ENCODE measurements around the gene BLVRB.
"Not testable (repeated sequence)": the region's sequence is repeated elsewhere in the genome, so short reads cannot be mapped to it uniquely, and the experiment has no call there.

BLVRB gene

DNA sequence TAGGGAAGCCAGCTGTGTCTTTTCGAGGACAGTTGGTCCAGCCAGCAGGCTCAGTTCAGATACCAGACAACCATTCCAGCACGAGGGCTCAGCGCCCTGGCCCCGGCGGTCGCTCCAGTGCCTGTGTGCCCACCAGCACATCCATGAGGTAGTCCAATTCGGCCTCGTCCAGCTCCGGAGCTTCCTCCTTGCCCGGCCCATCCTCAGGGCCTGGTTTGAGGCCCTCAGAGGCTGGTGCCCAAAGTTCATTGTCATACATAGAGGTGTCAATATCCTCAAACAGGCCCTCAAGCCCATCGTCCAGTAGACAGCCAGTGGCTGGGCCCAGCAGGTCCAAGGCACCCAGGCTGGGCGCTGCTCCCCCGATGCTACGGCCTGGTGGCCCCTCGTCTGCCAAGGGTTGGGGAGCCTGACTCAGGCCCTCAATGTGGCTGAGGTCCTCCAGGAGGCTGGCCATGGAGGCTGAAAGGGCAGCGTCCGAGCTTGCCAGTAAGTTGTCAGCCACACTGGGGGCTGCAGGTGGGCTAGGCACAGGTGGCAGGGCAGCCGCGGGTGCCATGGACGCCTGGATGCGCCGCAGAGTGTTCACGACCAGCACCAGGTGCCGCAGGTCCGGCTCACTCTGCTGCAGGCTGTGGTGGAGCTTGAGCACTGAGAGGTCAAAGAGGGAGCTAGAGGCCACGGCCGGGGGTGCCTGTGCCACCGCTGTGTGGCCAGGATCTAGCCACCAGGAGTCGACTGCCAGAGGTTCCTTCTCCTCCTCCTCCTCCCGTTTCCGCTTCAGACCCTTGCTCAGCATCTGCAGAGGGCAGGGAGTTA lies 42.6 kb downstream of the BLVRB start:
- DNase-seq (ENCODE audit: low spot score), result no peak

DNA sequence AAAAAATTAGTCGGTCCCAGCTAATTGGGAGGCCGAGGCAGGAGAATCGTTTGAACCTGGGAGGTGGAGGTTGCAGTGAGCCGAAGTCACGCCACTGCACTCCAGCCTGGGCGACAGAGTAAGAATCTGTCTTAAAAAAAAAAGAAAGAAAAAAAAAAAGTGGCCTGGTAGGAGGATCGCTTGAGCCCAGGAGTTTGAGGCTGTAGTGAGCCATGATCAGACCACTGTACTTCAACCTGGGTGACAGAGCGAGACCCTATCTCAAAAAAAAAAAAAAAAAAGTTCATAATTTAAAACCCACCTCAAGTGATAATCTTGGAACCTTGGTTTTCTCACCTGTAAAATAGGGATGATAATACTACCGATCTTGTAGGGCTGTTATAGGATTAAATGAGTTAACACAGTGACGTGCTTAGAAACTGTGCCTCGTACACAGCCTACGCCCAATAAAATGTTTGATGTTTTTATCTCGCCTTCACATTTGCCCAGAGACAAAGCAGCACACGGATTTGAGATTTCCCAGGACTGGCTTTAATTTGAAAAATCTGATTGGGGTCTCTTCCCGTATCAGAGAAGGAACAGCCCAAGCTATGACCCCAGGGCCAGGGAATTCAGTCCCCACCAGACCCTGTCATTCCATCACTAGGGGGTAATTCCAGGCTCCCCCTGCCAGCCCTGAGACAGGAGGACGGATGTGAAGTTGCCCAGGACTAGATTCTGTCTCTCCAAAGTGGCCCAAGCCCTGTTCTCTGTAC lies 43.4 kb downstream of the BLVRB start:
- no peak for DNase-seq (ENCODE audit: low spot score)

DNA sequence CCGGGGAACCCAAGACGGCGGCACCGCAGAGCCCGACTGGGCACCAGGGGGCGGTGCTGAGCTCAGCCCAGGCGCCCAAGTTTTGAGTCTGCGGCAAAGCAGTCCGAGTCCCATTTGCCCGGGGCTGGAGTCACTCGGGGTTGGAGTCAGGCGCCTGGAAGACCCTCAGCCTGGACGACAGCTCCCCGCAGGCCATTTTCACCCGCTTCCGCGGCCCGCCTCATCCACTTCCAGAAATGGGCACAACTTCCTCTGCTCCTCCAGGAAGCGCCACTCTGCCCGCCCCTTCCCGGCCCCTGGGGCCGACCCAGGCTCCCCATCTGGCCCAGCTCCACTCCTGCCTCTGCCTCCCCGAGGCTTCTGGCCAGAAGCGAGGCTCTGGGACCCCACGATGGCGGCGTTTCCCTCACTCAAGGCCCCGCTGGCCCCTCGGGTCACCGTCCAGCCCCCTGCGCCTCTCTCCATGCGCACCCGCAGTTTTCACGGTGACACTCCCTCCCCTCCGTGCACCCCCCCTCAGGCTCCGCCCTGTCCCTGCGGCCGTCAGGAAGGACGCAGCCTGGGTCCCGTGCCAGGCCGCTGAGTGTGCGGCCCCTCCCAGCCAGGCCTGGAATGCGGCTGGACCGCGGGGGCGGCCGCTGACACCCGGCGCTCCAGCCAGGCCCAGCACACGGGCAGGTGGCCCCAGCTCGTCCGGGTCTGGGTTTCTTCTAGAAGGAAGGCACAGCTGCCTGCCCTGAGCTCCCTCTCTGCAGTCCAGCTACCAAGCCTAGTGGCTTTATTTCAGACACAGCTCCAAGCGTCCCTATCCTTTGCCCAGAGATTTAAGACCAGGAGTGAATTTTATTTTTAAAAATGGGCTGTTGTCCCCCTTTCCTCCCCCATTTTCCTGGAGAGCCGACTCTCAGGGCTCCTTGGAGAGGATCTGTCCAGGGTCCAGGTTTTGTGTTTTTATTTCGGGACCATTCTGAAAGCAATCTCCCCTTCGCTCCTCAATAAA lies 44.5 kb downstream of the BLVRB start:
- peak; percentile 90 for DNase-seq (ENCODE audit: low spot score)

DNA sequence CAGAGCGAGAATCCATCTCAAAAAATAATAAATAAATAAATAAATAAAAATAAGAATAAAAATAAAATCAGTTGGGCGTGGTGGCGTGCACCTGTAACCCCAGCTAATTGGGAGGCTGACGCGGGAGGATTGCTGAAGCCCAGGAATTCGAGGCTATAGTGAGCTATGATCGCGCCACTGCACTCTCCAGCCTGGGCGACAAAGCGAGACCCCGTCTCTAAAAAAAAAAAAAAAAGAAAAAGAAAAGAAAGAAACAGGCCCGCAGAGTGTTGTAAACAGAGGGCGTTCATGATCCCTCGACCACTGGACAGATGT lies 45.1 kb downstream of the BLVRB start:
- DNase-seq (ENCODE audit: low spot score), result no peak

DNA sequence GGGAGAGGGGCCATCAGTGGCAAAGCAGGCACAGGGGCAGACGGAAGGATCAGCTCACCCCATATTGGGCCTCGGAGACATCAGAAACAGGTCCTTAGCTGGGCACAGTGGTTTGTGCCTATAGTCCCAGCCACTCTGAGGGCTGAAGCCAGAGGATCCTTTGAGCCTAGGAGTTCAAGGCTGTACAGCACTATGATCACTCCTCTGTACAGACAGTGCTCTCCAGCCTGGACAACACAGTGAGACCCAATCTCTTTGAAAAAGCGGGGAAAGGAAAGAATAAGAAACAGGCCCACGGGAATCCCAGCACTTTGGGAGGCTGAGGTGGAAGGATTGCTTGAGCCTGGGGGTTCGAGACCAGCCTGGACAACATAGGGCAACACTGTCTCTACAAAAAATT lies 45.8 kb downstream of the BLVRB start:
- DNase-seq (ENCODE audit: low spot score), result no peak

DNA sequence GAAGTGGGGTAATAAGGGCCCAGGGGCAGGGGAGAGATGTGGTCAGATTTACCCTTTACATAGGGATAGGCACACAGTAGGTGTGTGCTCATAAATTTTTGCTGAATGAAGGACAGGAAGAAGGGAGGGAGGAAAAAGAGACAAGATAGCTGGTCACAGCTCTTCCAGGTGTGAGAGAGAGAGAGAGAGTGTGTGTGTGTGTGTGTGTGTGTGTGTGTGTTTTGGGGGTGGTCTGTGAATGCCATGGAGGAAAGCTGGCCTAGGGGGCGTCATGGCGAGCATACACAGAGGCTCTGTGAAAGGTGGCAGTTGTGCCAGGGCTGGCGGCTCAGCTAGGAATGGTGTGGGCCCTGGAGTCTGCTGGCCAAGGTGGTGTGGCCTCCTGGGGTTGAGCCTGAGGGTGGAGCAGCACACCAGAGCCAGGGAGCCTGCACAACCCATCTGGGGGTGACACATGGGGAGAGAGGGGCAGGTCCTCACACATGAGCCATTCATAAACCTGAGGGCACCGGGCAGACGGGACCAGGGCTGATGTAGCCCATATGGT lies 46.4 kb downstream of the BLVRB start:
- DNase-seq (ENCODE audit: low spot score), result no peak

DNA sequence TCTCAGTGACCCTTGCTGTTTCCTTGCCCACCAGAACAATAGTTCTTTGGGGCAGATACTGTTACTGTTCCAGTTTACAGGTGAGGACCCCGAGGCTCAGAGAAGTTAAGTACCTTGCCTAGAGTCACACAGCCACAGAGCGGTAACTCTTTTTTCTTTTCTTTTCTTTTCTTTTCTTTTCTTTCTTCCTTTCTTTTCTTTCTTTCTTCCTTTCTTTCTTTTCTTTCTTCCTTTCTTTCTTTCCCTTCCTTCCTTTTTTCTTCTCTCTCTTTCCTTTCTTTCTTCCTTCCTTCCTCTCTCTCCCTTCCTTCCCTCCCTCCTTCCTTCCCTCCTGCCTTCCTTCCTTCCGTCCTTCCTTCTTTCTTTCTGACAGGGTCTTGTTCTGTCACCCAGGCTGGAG lies 47.5 kb downstream of the BLVRB start:
- DNase-seq (ENCODE audit: low spot score), result no peak

DNA sequence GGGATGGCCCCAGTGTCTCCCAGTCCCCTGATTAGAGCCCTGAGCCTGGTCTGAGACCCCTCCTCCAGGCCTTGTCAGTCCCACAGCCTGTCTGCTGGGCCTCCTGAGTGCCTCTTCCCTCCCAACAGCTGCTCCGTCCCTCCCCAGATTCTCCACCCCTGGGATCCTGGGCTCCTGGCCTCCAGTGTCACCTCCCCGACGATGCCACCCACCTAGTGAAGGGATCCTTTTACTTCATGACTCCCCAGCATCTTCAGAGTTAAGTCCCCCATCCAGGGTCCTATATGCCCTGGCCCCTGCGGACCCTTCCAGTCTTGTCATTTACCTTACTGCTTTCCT lies 47.9 kb downstream of the BLVRB start:
- DNase-seq (ENCODE audit: low spot score), result no peak

DNA sequence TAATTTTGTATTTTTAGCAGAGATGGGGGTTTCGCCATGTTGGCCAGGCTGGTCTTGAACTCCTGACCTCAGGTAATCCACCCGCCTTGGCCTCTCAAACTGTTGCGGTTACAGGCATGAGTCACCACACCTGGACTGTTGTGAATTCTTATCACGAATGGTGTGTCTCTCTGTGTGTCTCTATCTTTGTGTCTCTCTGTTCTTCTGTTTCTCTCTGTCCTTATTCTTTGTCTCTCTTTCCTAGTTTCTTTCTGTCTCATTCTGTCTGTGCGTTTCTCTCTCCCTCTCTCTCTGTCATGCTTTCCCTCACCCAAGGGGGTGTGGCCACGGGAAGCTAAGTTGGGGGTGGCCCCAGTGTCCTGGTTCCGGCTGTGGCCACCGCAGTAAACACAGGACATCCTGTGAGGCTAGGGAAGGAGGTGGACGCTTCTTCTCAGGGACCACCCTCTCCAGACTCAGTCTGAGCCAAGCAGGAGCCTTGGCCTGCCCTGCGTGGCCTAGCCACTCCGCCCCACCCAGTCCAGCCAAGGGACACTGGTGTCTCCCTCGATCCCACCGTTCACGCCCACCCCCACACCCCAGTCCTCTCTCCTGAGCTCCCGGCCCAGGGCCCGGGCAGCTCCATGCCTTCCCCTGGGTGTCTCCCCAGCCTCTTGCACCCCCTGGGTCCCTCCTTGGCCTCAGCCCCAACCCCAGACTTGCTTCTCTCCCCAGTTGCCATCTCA lies 48.5 kb downstream of the BLVRB start:
- no peak for DNase-seq (ENCODE audit: low spot score)

DNA sequence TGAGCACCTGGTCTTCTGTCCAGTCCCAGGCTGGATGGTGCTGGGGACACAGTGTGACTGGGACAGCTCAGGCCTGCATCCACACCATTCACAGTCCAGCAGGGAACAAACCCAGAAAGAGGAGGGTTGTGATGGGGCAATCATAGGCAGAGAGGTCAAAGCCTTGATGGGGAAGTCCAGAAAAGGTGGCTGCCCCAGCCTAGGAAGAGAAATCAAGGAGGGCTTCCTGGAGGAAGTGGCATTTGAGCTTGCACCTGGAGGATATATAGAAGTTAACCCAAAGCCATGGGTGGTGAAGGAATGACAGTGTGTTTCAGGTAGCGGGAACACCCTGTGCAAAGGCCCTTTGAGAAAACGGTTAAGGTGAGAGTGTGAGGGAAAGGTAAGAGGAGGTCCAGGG lies 49.8 kb downstream of the BLVRB start:
- DNase-seq (ENCODE audit: low spot score), result no peak

DNA sequence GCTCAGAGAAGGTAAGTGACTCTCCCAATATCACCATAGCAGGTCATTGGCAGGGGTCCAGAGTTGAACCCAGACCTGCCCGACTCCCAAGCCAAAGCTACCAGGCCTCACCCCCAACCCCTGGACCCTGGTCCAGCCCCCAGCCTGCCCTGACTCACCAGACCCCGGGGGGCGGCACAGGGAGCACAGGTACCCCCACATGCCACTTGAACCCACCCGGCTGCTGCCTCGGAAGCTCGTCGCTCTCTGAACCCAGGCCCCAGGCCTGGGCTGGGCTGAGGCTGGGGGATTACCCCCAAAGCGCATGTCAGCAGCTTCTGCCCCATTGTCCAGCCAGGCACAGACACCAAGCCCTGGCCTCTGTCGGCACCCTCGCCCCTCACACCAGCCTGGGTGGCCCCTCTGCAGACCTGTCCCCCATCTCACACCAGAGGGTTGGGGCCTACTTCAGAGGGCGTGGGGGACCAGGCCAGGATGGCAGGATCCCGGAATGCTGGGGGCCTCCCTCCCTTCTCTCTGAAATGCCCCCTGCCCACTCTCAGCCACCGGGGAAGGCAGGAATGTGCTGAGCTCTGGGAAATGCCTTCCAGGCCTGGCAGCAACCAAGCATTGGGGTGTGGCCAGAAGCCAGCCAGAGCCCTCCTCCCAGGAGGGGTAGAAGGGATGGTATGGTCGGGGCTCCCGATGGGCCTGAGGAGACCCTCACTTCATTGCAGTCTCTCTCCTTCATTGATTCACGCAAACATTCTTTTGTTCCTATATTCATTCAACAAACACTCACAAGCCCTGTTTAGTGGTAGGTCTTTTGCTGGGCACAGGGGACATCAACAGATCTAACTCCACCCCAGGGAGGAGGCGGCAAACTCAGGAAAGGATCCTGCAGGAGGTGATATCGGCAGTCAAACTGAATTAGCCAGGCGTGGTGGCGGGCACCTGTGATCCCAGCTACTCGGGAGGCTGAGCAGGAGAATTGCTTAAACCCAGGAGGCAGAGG lies 50.7 kb downstream of the BLVRB start:
- DNase-seq (ENCODE audit: low spot score), result no peak

DNA sequence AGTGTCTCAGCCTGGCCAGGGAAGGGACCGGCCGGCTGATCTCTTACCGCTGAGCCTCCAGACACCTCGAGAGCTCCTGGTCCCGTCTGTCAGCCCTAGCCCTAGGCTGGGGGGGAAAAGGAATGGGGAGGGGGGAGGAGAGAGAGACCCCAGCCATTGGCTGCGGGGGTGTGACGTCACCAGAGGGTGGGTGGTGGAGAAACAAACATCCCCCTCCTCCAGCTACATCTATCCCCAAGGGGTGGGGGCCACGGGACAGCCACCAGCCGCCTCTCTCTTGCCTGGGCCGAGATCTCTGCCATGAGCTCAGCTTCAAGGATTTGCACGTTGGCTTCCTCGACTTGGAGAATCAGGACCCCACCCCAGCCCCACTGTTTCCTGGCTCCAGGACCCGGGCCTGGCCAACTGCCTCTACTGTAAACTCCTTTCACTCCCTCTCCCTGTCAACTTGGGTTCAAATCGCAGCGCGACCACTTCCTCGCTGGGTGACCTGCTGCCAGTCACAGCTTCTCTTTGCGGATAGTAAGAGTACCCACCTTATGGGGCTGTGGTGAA lies 52.2 kb downstream of the BLVRB start, which contains the start of gene PRX:
TSS of gene PRX (minus strand) at position 88 of the 555 bp plus-strand sequence. CDS start 5,446 bp downstream, outside the sequence.
- no peak for DNase-seq (ENCODE audit: low spot score)

DNA sequence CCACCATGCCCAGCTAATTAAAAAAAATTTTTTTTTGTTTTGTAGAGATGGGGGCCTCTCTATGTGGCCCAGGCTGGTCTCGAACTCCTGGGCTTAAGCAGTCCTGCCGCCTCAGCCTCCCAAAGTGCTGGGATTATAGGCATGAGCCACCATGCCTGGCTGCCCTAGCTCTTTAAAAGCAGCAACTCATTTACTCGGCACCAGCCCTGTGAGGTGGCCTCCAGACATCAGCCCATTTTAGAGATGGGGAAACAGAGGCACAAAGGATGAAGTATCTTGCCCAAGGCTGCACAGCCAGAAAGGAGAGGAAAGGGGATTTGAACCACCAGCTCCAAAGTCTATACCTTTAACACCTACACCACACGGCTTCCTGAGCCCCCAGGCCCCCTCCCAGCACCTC lies 52.7 kb downstream of the BLVRB start:
- no peak for DNase-seq (ENCODE audit: low spot score)

DNA sequence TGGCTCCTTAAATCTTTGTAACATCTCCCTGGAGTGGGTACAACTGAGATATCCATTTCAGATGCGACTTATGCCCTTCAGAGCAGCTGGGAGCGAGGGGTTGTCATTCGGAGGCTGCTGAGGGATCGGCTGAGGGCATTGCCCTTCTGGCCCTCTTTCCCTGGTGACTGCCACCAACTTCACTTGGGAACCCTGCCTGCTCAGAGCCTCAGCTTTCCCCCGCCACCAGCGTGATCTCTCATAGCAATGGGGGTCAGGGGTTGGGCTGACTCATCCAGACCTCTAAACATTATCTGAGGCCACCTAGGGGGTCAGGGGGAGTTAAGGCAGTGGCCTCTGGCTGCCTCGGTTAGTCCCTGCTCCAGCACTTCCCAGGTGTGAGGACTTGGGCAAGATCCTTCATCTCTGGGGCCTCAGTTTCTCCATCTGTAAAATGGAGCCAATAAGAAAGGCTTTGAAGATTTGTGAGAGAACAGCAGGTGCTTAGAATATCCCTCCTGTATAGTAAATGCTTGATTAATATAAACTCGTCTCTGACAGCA lies 53.5 kb downstream of the BLVRB start:
- no peak for DNase-seq (ENCODE audit: low spot score)

DNA sequence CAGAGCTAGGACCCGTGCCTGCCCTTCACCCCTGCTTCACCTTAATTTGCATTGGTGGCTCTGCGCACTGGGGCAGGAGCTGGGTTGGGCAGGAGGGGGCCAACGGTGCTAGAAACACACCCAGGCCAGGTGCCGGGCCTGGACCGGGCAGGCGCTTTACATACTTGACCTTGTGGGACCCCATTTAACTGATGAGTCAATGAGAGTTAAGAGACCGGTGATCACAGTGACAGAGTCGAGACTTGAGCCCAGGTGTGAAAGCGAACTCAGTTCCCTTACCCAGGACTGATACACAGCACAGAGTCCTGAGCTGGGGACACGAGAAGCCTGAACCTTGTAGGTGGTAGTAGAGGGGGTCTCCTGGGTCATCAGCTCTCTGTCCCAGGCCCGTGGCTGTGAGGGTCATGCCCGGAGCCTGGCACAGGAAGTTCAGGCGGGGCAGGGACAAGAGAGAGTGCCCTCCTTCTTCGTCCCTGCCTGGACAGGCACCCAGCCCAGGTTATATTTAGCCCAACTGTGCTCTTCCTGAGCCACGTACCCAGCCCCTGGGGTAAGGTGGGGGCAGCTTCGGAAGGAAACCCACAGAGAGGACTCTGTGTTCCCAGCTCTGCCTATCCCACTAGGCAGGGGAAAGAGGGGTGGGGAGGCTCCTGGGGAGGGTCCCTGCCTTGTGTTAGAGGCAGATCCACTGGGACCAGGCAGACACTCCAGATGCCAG lies 54.3 kb downstream of the BLVRB start:
- no peak for DNase-seq (ENCODE audit: low spot score)

DNA sequence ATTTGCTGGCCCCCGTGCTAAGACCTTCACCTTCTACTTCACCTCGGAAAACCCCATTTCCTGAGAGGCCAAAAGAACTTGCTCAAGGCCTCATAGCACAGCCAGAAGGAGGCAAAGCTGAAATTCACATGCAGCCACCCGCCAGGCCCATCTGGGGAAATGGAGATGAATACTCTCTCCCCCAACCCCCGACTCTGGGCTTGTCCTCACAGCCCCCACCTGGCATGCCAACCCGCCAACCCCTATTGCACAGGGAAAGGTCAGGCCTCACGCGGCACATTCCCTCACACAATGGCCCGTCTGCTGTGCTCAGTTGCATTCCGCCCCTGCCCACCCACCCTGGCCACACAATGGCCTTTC lies 55.5 kb downstream of the BLVRB start:
- DNase-seq (ENCODE audit: low spot score), result no peak

DNA sequence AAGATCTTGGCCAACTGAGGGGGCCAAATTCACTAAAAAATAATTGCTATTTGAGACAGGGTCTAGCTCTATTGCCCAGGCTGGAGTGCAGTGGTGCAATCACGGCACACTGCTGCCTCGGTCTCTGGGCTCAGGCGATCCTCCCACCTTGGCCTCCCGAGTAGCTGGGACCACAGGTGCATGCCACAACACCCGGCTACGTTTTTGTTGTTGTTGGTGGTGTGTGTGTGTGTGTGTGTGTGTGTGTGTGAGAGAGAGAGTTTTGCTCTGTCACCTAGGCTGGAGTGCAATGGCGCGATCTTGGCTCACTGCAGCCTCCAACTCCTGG lies 57.0 kb downstream of the BLVRB start:
- not testable (repeated sequence) for DNase-seq (ENCODE audit: low spot score)

DNA sequence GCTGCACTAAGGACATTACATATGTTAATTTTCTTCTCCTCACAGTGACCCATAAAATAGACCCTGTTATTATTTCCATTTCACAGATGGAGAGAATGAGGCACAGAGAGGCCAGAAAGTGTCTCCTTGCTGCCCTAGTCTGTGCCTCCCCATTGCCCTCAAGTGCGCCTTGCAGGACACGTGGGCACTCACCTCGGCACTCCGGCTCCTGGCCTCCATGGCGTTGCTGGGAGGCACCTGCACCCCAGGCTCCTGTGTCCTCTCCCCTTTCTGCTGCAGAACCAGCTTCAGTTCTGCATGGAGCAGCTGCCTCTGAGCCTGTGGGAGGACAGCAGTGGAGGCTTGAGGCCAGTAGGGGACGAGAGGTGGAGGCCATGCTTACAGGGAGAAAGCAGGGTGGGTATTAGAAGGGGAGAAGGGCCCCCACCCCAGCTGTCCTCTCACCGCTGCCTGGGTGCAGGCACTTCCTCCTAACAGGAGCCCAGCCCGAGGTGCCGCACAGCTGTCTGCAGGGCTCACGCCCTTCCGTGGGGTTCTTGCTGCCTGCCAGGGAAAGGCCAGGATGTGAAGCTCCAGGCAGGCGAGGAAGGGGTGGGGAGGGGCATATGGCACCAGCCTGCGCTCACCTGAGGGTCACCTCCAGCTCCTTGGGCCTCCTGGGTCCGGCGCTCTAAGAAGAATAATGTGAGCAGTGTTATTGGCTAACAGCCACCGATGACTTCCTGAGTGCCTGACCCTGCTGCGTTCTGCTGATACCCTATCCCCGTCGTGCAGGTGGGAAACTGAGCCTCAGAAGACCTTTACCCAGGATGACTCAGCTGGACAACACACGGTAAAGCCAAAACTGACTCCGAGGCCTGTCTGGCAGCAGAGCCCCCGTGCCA lies 57.6 kb downstream of the BLVRB start:
- DNase-seq (ENCODE audit: low spot score), result no peak

All from LoVo (cell line).